Hematopoietic multipotent progenitor cell treated with erythropoietin and hydrocortisone succinate and interleukin-3 and kit ligand, for 17 days (in vitro differentiated cells): Measurements from ENCODE around the gene LDB3.

Experiments
- DNase-seq: peaks from one replicate; pipeline ENCODE4 v3.0.0-alpha.2; 2015; ENCODE audit warnings: low spot score

Gene LDB3

GRCh38 chr10:86686972-86687371, 18.7 kb downstream of the LDB3 start:
- no peak for DNase-seq

- no peak for DNase-seq
Observed at GRCh38 chr10:86687750-86688149, 19.4 kb downstream of the LDB3 start.

DNA sequence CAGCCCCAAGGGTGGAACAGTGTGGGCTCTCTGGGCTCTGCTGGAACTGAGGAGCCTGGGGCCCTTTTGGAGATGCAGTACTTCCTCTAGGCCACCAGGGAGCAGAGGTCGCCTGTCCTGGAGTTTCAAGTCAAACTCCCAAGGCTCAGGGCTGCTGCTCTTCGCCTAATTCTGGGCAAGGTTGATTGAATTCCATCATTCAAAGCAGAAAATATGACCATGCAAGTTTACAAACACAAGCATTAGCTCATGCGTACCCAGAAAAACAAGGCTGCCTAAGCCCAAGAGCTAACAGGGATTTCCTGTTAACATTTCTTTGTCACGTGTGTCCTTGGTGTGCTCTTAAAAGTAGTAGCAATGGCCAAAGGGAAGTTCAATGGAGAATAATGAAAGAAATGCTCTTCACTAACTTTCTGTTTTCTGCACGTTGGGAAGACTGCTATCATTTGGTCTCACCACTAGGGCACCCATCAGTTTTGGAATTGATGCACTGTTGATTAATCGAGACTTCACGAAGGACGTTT, 20.1 kb downstream of the LDB3 start:
- peak; percentile 57 for DNase-seq

DNA sequence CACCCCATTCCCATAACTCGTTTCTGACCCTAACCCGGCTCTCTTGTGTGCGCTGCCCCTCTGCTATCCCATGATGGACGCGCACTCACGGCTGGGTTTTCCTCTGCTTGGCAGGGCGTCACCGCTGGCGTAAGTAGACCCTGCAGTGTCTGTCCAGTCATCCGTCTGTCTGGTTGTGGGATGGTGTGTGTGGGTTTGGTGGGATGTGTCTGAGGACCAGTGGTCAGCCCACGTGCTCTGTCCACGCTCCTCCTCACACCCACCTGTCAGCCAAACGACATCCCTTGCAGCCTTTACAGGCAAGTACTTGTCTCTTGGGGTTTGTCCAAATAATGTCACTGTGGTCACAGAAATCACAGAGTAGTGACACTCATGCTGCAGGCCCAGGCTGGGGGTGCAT, 20.8 kb downstream of the LDB3 start:
- DNase-seq, result no peak

- no peak for DNase-seq
Observed at GRCh38 chr10:86690231-86690630, 21.9 kb downstream of the LDB3 start.

GRCh38 chr10:86690657-86691084, 22.4 kb downstream of the LDB3 start:
- no peak for DNase-seq

DNA sequence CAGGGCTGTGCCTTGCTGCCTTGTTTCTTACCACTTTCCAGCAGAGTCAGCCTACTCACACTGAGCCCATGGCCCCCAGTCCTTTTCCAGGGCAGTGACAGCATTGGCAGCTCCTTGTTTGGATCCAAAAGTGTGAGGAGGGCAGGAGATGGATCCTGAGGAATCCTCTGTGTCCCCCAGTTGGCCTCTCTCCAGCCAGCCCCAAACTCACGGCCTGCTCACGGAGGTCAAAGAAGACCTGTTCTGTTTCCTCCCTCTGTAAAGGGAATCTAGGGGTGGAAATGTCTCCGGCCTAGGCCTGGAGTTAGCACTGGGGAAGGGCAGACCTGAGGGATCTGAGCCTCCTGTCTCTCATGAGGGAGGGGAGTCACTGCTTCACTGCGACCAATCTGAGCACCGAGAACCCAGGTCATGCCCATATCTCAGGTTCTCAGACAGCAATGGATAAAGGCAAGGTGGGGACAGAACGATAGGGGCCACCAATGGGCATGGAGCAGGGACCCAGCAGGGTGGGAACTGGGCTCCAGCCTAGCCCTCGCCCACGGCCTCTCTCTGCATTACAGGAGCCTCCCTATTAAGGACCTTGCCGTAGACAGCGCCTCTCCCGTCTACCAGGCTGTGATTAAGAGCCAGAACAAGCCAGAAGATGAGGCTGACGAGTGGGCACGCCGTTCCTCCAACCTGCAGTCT, 23.2 kb downstream of the LDB3 start:
- no peak for DNase-seq

GRCh38 chr10:86692023-86692514, 23.8 kb downstream of the LDB3 start:
- no peak for DNase-seq

DNA sequence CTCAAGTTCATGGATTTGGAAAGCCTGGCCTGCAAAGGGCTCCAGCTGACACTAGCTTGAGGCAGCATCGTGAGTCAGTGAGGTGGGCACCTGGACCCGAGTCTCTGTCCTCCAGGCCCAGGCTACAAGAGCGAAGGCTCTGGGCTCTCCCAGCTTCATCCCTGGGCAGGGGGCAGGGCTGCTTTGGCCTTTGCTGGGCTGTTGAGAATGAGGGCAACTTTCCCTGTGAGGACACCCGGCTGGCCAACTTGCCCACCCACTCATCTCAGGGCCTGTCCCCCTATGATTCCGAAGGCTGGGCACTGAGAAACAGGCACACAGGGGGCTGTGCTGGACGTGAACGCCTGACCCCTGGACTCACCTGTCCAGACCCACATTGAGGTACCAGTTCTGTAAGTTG, 24.4 kb downstream of the LDB3 start:
- DNase-seq, result no peak

DNA sequence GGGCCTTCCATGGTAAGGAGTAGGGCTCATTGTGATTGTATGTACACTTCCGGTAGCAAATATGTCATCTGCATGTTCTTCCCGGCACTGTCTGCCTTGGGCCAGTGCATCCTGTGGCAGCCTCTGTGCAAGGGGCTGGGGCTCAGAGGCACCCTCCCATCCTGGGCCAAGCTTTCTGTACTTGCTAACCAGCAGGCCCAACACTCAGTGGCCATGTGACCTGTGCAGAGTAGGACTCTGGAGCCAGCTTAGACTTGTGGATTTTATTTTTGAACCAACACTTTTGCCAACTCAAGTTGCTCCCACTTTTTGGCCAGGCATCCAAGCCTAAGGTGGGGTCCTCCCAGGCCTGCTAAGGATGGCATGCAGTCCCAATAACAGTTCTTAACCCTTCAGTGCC, 25.0 kb downstream of the LDB3 start:
- no peak for DNase-seq

GRCh38 chr10:86693721-86694369, 25.5 kb downstream of the LDB3 start:
- DNase-seq, result no peak

DNA sequence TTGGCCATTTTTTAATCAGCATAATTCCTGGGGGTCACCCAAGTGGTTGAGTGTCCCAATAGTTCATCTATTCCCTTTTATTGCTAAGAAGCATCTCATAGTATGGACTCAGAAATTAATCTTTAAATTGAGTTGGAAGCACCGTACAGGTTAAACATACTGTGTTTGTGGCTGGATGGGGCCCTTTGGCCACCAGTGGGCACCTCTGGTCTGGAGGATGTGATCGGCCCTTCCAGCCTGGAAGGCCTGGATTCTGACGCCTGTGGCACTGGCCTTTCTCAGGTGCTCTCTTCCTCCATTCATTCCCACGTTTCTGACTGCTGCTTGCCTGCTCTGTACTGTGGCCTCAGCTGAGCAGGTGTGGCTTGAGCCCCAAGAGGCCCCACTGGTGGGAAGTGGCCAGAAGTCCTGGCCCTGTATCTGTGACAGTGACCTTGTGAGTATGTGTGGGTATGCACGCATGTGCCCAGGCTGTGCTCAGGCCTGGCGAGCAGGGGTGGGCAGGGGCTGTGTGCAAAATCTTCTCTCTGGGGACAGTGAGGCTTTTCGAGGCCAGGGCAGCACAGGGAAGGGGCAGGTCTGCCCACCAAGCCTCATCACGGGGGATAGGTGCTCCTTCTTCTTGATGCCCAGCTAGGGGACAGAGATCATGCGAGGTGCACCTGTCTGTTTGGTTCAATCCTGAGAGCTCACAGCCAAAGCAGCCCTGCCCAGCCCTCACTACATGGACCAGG, 30.1 kb downstream of the LDB3 start:
- DNase-seq, result no peak

DNA sequence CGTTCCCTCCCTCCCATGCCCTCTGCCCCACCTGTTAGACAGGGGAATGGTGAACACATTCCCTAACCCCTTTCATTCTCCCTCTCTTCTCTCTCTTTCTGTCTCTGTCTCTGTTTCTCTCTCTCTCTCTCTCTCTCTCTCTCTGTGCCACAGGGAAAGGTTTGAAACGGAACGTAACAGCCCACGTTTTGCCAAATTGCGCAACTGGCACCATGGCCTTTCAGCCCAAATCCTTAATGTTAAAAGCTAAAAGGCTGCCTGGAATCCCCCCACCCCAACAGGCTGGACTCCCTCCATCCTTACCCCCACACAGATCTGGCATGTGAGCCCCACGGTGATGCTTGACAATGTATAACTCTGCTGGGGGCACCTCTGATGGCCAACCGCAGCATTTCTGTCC, 30.8 kb downstream of the LDB3 start:
- DNase-seq, result no peak

DNA sequence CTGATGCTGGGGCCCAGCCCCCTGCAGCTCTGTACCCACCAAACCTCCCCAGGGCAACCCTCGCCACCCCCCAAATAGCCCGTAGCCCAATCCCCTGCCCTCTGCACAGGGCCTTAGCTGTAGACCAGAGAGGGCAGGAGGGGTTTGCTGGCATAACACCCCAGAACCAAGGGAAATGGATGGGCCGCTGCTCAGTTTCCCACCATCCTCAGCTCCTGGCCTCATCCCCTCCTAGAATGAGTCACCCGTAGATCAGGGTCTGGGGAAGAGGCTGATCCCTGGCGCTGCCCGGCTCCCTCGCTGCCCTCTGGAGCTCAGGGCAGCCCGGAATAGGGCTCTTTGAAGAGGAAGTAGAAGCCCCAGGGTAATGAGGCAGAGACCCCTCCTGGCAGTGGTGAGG, 31.2 kb downstream of the LDB3 start:
- DNase-seq, result no peak

GRCh38 chr10:86699991-86700840, 31.9 kb downstream of the LDB3 start:
- no peak for DNase-seq

DNA sequence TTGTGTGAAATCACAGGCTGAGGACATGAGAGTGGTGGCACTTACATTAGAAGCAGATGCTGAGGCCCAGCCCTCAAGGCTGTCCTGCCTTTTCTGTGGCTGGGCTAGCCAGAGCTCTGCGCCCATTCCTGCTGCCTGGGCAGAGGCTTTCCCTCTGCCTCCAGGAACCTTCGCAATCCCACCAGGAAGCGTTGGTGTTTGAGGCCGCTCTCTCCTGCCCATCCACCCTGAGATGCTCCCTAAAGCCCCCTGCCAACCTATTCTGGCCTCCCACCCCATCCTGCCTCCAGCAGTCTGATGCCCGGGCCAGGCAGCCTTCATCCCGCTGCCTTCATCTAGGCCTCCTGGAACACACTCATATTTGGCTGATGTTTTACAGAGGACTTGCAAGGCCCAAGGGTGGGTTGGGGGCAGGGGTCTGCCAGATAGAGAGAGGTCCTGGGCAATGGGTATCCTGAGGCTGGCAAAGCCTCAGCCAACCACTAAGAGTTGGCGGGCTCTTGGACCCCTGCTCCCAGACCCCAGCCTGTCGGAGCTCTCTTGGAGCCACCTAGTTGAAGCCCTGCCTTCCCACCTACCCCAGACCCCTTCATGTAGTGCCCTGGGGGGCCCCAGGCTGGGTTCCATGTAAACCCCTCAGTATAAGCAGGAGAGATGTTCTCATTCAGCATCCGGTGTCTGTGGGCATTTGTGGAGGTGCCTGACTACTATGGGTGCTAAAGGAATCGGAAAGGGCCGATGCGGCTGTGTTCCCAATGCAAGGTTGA, 32.7 kb downstream of the LDB3 start:
- no peak for DNase-seq

DNA sequence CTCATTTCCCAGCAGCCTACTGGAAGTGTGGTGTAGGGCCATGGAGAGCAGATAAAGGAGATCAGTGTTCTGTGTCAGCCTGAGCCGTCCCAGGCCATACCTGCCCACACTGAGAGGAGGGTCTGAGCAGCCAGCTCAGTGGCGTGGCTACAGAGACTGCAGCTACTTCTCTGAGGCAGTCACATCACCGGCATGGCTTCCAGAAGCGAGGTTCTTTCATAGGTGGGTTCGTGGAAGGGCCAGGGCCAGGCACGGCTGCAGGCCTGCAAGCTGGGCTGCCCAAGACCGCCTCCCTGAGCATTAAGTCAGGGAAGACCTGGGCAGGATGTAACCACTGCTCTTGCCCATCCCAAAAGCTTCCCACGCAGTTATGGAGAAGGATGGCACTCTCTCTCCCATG, 34.9 kb downstream of the LDB3 start:
- no peak for DNase-seq

DNA sequence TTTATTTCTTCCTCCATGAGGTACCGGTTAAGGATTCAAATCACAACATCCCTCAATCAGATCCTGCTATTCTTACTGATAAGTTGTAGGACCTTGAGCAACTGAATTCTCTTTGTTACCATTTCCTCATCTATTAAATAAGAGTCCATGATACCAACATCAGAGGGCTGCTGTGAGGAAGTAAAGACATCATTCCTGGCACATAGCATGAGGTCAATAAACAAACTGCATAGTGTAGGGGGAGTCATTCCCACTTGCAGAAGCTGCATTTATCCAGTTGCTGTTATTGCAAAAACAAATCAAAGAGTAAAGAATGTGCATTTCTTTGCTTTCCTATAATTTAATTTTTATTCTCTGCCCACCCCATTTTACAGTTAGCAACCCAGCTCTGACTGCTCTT, 36.8 kb downstream of the LDB3 start:
- no peak for DNase-seq

GRCh38 chr10:86705905-86706304, 37.6 kb downstream of the LDB3 start:
- no peak for DNase-seq

GRCh38 chr10:86706401-86706841, 38.1 kb downstream of the LDB3 start:
- no peak for DNase-seq

GRCh38 chr10:86706977-86707376, 38.7 kb downstream of the LDB3 start:
- DNase-seq, result no peak
